Renal cortex interstitium (tissue), 11 donors: ENCODE results near the gene ZNF594. TPM values are rescaled to one million over a fixed set of nuclear protein-coding genes. Genes with fewer than 3 reads are reported as not detected.
"Not testable (repeated sequence)": the region's sequence is repeated elsewhere in the genome, so short reads cannot be mapped to it uniquely, and the experiment has no call there.

Experiments used
- DNase-seq, 11 donors: peaks; one replicate each; pipeline ENCODE4 v3.0.0-alpha.2; 2013; ENCODE audit warnings: low read depth in 9 of 11, low spot score in 4 of 11; ENCODE audit errors: extremely low read depth in 1 of 11
- polyA plus RNA-seq, 3 donors: library from polyadenylated mRNA; unstranded; fragments of 120-200 nt; gene quantifications; one replicate each; pipeline ENCODE4 v1.2.1, GENCODE V29; 2013; ENCODE audit not compliant: insufficient read length in 3 of 3

ZNF594 gene
- polyA plus RNA-seq, 3 donors = 21.2 to 27.9 (median 22.7) TPM

GRCh38 chr17:5146122-5146521 is 45.5 kb downstream of the ZNF594 start:
- not testable (repeated sequence) for DNase-seq

GRCh38 chr17:5142877-5143276 is 48.8 kb downstream of the ZNF594 start:
- DNase-seq = not testable (repeated sequence)

GRCh38 chr17:5139458-5139732 is 52.3 kb downstream of the ZNF594 start:
- no peak for DNase-seq

- DNase-seq = no peak
Observed at GRCh38 chr17:5138616-5139457, 52.8 kb downstream of the ZNF594 start.

- DNase-seq = not testable (repeated sequence)
Observed at GRCh38 chr17:5138198-5138544, 53.5 kb downstream of the ZNF594 start.

GRCh38 chr17:5137511-5138197 is 54.0 kb downstream of the ZNF594 start:
- not testable (repeated sequence) for DNase-seq

GRCh38 chr17:5136580-5137412 is 54.9 kb downstream of the ZNF594 start:
- not testable (repeated sequence) for DNase-seq

- DNase-seq = no peak
Observed at GRCh38 chr17:5135726-5136579, 55.7 kb downstream of the ZNF594 start.

GRCh38 chr17:5135131-5135712 is 56.4 kb downstream of the ZNF594 start:
- DNase-seq = not testable (repeated sequence)

GRCh38 chr17:5134571-5134970 is 57.1 kb downstream of the ZNF594 start:
- not testable (repeated sequence) for DNase-seq

- not testable (repeated sequence) for DNase-seq
Observed at GRCh38 chr17:5133961-5134360, 57.7 kb downstream of the ZNF594 start.

GRCh38 chr17:5133311-5133710 is 58.4 kb downstream of the ZNF594 start:
- no peak for DNase-seq

GRCh38 chr17:5132503-5133225 is 59.0 kb downstream of the ZNF594 start:
- not testable (repeated sequence) for DNase-seq

GRCh38 chr17:5131799-5132502 is 59.7 kb downstream of the ZNF594 start:
- DNase-seq = not testable (repeated sequence)

GRCh38 chr17:5131146-5131715 is 60.4 kb downstream of the ZNF594 start:
- no peak for DNase-seq

GRCh38 chr17:5130687-5131086 is 61.0 kb downstream of the ZNF594 start:
- DNase-seq = not testable (repeated sequence)

GRCh38 chr17:5130261-5130660 is 61.4 kb downstream of the ZNF594 start:
- not testable (repeated sequence) for DNase-seq
